Stimulated activated CD4-positive, alpha-beta T cell treated with anti-CD3 and anti-CD28 coated beads, Interleukin-2, amount 100 ng/mL, for 24 hours (primary cell): ENCODE results near the gene TSPAN3.

Source experiments
- DNase-seq, 2 donors: peaks; one replicate each; pipeline ENCODE4 v3.0.0-alpha.2; 2020

TSPAN3 gene

DNA sequence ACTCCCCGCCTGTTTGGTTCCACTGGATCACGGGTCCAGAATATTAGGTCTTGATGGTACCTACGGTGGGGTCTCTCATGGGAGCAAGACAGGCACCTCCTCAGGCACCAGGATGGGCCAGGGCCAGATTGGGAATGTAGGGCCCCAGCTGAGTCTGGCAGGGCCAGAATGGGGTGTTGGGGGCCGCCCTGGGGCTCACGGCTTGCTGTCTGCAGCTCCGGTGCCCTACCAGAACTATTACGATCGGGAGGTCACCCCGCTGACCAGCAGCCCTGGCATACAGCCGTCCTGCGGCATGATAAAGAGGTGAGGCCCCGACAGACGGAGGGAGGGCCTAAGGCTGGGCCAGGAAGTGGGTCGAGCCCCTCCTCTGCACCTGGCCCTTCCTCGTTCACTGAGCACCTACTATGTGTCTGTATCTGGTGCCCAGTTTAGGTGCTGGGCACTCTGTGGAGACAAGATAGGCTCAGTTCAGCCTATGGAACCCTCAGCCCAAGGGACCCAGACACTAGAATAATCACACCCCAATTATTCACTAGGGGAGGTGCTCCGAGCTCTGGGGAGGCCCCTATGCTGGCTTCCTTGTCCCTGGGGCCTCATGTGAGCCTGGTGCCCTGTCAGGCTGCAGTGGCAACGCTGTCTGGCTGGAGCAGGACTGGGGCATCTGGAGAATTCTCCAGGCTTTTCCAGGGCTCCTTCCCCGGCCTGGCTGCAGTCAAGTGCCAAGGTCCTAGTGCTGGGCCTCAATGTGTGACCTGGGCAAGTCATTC is 38.1 kb downstream of the TSPAN3 start:
- DNase-seq: peak; percentile 0 to 15

DNA sequence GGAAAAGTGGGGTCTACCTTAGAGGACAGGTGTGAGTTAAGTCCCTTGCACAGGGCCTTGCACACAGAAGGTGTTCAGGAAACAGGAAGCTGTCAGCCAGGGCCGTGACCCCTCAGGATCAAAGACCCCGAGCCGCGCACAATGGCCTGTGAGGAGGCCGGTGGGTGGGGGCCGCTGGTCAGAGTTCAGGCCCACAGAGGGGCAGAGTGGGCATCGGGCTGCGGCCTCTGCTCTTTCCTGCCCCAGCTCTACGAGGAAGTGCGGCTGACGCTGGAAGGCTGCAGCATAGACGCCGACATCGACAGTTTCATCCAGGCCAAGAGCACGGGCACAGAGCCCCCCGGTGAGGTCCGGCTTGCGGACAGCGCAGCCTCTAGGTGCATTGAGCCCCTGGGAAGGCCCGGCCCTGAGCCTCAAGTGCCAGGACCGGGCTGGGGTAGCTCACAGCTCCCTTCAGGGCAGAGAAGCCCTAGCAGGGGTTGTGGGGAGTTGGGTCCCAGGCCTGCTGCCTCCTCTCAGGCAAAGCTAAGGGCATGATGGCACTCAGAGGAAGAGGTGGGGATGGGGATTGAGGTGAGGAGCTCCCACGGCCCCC is 38.8 kb downstream of the TSPAN3 start:
- peak; percentile 0 to 13 for DNase-seq

DNA sequence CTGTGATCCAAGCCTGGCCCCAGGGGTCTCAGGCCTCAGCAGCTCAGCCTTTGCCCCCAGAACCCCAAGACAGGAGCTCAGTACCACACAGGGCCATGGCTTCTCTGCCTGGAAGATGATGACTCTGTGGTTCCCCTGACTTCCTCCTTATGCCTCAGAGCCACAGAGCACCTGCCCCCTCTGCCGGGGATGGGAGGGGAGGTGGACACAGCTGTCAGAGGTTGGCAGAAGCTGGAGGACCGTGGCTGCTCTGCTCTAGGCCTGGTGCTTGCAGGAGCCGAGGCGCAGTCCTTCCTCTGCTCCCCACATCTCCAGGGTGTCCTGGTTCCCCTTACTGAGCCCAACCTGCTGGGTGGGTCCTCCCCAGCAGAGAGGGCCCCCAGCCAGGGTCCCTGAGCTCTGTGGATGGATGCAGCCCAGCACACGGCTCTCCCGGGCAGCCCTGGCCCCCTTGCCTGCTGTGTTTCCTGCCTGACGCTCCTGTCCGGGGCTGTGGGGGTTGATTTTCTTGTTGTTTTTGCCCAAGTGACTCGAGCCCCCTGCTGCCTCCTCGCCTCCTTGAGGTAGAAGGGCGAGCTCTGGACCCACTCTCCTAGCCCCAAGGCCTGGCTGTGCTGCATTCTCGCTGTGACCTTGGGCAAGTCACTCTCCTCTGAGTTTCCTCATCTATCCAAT is 39.4 kb downstream of the TSPAN3 start:
- peak; percentile 16 for DNase-seq

DNA sequence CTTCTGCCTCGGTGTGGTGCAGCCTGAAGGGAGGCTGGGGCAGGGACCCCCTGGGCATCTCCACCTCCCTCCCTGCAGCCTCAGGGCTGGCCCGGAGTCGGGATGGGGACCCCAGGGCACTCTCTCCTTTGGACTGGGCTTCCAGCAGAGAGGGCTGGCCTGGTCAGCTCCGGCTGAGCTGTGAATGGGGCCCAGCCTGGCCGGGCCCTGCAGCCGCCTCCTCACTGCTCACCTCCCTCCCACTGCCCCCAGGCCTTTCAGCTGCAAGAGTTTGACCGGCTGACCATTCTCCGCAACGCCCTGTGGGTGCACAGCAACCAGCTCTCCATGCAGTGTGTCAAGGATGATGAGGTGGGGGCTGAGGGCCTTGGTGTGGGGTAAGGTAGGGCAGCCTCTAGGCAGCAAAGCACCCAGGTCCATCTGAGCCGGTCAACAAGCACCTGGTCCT is 40.0 kb downstream of the TSPAN3 start:
- DNase-seq: peak in 1 of 2 donors; percentile 11

DNA sequence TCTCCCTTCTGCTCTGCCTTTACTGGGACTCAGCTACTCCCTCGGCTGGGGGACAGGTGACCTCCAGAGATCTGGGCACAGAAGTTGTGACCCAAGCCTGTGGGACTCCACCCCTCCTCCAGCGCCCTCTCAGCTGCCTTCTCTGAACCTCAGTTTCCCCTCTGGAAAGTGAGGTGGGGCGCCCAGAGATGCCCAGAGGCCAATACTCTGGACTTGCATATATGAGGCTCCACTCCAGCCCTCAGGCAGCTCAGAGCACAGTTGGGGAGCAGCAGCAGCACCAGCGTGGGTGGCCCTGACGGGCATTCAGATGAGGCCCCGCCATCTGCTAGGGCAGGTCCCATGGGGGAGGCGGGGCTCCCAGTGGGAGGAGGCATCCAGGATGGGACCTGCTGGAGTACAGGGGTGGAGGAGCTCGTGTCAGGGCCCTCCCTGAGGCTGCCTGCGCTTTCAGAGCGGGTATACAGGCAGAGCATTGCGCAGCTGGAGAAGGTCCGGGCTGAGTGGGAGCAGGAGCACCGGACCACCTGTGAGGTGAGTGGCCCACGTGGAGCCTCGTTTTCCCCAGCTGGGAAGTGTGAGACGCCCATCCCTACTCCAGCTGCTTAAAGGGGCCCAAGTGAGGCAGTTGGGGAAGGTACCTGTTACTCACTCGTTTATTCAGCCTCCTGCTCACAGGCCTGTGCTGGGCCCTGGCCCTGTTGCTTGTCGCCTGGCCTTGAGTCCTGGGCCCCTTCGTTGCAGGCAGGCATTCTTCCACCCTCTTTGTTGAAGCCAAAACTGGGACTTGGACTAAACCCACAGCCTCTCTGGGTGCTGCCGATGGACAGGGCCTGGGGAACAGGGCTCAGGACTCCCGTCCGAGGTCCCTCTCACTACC is 40.6 kb downstream of the TSPAN3 start:
- peak in 1 of 2 donors; percentile 6 for DNase-seq

DNA sequence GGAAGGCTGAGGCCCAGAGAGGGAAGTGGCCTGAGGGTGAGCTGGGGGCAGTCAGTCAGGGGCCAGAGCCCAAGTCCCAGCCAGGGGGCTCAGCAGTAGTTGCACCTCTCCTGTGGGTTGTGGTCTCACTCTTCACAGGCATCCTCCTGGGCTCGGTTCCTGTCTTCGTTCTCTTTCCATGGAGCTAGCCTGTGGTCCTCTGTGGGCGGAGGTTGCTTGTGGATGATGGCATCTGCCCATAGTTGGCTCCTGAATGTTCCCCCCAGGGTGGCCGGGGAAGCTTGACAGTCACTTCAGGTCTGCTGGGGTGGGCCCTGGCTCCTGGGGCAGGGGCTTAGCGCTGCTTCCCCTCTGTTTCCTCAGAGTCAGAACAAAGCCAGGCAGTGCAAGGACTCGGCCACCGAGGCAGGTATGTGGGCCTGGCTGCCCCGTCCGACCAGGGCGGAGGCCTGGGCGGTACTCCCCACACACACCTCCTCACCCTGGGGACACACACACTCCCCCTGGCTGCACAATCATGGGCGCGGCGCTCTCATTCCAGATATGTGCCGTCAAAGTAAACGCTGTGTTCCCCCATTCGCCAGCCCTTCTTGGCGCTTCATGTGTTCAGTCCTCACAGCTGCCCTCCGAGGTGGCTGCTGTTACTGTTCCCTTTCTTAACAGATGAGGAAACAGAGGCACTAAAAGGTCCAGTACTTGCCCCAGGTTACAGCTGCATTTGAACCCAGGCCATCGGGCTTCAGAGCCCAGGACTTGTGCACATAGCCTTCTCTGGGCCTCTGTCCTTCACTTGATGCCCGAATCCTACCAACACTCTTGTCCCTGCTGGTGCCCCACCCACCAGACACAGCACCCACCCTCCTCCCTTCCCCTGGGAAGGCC is 41.5 kb downstream of the TSPAN3 start:
- DNase-seq: peak; percentile 0 to 11

DNA sequence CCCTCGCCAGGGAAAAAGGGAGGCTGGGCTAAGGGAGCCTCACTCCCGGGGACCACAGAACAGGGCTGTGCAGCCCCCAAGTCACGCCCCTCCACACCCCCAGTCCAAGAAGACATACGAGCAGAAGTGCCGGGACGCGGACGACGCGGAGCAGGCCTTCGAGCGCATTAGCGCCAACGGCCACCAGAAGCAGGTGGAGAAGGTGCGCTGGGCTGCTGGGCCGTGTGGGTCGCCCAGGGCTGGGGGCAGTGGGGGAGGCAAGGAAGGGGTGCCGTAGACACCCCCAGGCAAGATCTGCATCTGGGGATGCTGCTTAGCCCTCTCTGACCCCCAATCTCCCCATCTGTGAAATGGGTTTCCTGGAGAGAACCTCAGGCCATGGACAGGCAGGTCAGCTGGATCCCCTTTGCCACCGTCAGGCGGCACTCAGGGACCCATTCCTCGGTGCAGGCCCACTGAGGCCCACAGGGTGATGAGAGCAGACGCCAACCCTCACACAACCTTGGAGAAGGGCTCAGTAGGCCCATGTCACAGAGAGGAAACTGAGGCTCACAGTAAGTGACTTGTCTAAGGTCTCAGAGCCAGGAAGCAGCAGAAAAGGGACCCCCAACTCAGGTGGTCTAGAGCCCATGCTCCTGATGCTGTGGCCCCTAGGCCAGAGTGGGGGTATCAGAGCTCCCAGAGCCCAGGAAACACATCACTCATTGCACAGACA is 42.3 kb downstream of the TSPAN3 start:
- DNase-seq: peak; percentile 1 to 13

DNA sequence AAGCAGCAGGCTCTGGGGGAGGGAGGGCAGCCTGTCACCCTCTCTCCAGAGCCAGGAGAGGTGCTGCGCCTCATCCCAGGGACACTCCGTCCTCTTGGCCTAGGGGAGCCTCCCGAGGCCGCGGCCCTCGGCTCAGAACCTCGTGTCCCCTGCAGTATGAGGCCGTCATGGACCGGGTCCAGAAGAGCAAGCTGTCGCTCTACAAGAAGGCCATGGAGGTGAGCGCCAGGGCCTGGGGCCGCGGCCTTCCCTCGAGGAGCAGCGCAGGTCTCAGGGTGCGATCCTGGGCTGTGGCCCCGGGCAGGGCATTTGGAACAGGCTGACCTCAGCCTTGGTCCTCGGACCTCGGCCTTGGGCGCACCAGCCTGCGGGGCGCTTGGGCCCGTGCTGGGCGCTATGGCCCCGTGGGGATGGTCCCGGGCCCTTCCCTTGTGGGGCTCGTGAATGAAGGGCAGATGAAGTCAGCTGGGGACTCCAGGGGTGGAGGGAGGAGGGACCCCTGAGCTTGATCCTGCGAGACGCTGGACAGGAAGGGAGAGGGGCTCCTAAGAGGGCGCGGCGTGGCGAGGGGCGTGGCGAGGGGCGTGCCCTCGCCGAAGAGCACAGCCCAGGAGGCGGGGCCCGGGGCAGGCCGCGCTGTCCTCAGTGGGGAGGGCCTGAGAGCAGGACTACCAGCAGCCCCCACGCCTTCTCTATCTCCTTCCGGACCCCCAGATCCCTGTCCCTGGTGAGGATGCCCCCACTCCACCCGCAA is 43.0 kb downstream of the TSPAN3 start:
- peak; percentile 1 to 5 for DNase-seq

DNA sequence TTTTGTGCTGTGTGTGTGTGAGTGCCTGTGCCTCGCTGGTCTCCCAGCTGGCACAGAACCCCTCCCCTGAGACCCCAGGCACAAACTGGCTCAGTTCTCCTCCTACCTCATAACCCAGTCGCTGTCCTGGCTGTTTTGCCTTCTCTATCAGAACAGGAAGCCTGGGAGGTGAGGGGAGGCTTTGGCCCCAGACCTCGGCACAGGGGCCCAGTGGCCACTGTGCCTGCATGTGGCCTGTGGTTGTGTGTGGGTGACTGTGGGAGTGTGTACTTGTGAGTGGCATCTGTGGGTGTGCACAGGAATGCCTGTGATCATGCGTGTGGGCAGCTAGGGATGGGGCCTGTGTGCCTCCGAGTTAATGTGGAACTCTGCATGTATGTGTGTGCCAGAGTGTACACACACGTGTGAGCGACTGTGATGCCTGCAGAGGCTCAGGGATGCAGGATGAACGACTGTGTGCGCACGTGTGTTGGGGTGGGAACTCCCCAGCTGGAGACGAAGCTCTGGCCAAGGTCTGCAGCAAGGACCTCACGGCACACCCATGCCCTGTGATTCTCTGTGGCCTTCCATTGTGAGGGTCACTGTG is 43.7 kb downstream of the TSPAN3 start:
- peak in 1 of 2 donors; percentile 15 for DNase-seq

DNA sequence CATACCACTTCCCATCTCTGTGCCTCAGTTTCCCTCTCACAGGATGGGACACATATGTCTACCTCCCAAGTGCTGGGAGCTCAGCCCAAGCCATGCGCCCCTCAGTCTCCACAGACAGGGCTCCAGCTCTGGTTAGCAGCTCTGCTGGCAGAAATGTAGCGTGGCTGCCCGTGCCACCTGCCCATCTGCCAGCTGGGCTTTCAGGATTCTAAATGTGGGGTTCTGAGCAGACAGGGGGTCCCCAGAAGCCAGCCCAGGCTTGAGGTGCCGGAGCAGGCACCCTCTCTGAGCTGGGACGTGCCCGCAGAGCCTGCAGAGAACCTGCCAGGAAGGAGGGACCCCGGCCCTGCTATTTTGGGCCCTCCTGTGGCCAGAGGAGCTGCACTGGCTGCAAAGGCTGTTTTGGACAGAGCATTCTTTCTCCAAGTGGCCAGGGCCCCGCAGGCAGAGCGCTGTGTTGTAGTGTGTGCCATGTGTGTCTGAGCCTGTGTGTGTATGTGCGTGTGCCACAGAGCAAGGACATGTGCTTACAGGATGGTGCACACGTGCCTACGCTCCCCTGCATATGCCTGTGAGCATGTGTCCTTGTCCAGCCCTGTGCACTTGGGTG is 44.3 kb downstream of the TSPAN3 start:
- DNase-seq: peak in 1 of 2 donors; percentile 13

DNA sequence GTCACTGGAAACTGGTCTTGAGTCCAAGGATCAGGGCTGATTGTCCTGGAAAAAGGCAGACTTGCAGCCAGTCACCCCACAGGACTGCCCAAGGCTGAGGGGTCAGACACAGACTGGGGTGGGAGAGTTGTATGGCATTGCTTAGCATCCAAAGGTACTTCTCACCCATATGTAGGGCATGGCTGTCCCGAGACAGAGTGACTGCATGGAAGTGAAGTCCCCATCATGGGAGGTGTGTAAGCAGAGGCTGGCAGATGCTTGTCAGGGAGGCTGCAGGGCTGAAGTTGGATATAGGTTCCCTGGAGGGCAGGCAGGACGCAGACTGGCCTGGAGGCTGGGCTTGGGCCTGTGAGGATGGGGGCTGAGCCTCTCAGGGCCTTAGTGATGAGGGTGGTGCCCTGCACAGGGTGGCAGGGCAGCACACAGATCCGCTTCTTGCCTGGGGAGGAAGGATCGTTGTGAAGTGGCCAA is 44.9 kb downstream of the TSPAN3 start:
- DNase-seq: peak in 1 of 2 donors; percentile 13

DNA sequence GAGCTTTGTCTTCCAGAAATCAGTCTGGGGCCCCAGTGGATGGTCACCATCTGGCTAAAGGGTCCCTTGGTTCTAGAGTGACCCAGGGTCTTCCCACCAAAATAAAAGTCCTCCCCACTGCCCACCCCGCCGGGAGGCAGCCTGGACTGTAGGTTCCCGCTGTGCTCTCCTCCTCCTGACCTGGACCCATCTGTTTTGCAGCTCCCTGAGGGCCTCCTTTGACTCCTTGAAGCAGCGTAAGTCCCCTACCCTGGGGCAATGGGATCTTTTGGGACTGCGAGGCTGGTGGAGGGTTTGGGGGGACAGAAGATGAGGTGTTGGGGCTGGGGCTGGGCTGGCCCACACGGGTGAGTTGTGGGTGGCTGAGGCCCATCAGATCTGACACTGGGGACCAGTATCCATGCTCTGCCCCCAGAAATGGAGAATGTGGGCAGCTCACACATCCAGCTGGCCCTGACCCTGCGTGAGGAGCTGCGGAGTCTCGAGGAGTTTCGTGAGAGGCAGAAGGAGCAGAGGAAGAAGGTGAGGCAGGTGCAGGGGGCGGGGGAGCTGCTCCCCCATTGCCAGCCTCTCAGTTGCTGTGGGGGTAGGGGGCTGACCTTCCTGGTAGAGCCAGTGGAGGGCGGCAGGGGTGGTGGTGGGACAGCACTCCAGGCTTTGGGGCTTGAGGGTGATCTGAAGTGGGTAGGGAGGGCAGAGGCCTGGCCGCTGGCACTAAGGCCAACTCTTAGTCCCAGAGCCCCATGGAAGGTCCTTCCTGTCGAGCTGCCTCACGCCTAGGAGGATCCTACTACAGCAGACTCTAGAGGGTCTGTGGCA is 45.6 kb downstream of the TSPAN3 start:
- DNase-seq: peak; percentile 0 to 14

DNA sequence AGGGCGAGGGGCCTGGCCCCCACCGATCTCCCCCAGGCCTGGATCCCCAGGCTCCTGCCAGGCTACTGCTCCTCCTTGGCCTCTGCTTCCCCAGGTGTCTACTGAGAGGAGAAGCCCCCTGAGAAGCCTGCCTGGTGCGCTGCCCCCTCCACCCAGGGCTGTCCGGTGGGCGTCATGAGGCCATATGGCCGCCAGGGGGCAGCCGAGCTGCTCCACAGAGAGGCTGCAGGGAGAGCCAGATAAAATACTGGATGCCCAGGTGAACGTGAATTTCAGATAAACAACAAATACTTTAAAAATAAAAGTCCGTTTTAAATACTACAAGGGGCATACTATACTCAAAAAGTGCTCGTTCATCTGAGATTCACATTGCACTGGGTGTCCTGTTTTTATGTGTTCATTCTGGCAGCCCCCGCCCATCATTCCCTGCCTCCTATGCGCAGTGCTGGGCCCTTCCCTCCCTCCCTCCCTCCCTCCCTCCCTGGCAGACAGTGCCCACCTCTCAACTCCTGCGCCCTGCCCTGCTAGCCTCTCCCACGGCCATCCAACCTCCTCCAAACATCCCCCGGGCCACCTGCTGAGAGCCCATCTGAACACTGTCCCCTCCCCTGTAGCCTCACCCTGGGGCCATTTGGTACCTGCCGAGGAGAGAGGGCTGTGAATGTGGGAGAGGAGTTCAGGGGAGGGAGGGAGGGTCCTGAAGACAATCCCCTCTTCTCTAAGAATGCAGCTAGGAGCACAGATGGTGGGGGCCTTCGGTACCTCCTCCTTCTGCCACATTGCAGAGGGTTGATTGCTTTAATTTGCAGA is 46.4 kb downstream of the TSPAN3 start:
- DNase-seq: peak; percentile 80 to 81

DNA sequence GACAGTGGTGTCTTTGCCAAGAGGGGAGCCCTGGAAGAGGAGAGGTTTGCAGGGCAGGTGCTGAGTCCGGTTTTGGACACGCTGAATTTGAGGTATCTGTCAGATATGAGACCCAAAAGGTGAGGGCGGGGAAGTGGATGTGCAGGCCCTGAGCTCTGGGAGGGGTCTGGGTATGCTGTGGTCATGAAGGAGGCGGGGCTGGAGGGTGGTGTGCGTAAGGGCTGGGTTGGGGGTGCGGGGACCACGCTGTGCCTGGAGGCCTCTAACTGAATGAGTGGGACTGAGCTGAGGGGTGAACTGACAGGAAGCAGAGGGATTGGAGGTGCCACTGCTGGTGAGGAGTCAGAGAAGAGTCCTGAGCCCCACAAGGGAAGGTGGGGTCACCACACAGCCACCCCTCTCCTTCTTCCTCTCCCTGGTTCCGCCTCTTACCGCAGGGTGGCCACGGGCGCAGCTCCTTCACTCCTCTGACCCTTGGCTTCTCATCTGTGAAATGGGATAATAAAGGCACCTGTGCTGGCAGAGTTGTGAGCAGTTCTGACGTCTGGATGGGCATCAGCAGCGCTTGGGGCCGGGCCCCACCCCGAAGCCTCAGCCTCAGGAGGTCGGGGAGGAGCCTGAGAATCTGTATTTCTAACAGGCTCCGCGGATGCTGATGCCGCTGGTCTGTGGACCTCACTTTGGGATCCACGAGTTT is 47.2 kb downstream of the TSPAN3 start:
- DNase-seq: peak in 1 of 2 donors; percentile 3

DNA sequence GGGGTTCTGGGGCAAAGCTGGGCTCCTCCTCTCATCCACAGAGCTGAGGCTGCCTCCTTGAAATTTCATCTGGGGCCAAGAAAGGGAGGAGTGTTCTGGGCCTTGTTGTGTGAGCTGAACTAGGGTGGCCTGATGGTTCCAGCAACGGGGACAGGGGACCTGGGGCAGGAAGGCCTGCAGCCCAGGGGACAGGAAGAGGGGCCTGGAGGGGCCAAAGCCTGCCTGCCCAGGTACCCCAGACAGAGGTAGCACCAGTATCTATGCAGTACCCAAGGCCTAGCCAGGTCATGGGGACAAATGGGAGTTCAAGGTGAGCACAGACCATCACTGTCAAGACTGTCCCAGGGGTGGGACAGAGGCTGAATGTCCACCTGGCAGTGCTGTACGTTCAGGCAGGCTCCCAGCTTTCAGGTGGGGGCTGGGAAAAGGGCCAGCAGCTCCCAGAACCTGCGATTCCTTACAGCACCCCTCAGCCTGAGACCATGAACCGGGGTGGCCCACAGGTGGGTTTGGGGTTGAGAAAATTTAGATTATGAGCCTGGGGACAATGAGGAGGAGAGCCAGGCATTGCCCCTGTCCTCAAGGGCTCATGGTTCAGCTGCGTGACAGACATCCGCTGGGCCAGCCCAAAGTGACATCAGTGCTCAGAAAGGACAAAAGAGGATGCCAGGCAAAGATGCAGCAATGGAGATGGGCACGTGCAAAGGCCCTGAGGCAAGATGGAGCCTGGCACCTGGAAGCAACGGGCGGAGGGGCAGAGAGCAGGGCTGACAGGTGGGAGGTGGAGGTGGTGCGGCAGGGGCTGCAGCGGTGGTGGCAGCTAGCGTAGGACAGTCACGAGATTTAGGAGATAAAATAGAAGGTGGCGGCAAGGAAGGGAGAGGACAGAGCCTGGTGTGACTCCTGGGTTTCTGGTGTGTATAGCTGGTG is 48.0 kb downstream of the TSPAN3 start:
- DNase-seq: peak in 1 of 2 donors; percentile 1
